Spleen (tissue), 7 donors: ENCODE measurements around the gene RAB35.

Source experiments
- CTCF ChIP-seq, 11 experiments: fragments of 200-600 bp in 7 of 11; fragments of 450-650 bp in 4 of 11; sonication (generic) in 4 of 11; IDR thresholded peaks in 8 of 11; conservative IDR thresholded peaks in 3 of 11; 1 replicate in 7 of 11; 2 replicates in 4 of 11; pipeline versions ENCODE4 v1.4.0 to v1.8.0; 2016 to 2021; ENCODE audit warnings: antibody characterized with exemption in 11 of 11, inconsistent platforms in 4 of 11, mild to moderate bottlenecking in 1 of 11
- POLR2AphosphoS5 ChIP-seq, 3 donors: sonication (generic); formaldehyde crosslinking; IDR thresholded peaks; one replicate each; pipeline ENCODE4 v1.5.1; 2017; ENCODE audit warnings: antibody characterized with exemption in 3 of 3
- donor health status: DM: no; HTN: no; CAD: no; lungs with moderate emphysema.
- donor health status: DM: no; HTN: no; CAD: no.
- donor health status: DM: no; HTN: no; CAD: no.

GRCh38 chr12:120077260-120077659, 39.3 kb downstream of the RAB35 start:
- TF ChIP-seq CTCF (IDR thresholded peaks at IDR 0.05 in 8 of 11, conservative IDR thresholded peaks at IDR 0.05 in 3 of 11): no peak
- no peak for TF ChIP-seq POLR2AphosphoS5 (IDR thresholded peaks at IDR 0.05)
